IMR-90 (cell line): ENCODE data around the gene PLA2G2D.

Experiments
- CHD1 ChIP-seq: IDR thresholded peaks from 2 replicates; pipeline ENCODE4 v1.6.1; 2012; ENCODE audit warnings: low read depth, low read length, improper control_type of control experiment
- CTCF ChIP-seq: conservative IDR thresholded peaks from 2 replicates; pipeline ENCODE4 v1.5.1; 2012; ENCODE audit warnings: mild to moderate bottlenecking, low read depth, low read length, improper control_type of control experiment
- ELK1 ChIP-seq: fragments of 150-350 bp; IDR thresholded peaks from 2 replicates; pipeline ENCODE4 v1.6.1; 2016; ENCODE audit warnings: low read depth, mild to moderate bottlenecking, low read length, moderate library complexity, borderline replicate concordance
- FOS ChIP-seq: fragments of 150-350 bp; IDR thresholded peaks from 2 replicates; pipeline ENCODE4 v1.6.1; 2016; ENCODE audit warnings: low read depth, low read length
- MAFK ChIP-seq: IDR thresholded peaks from 2 replicates; pipeline ENCODE4 v1.6.1; 2012; ENCODE audit warnings: low read depth, low read length, improper control_type of control experiment
- MAZ ChIP-seq: IDR thresholded peaks from 2 replicates; pipeline ENCODE4 v1.6.1; 2012; ENCODE audit warnings: low read depth, mild to moderate bottlenecking, low read length, improper control_type of control experiment, moderate library complexity, borderline replicate concordance
- MXI1 ChIP-seq: IDR thresholded peaks from 2 replicates; pipeline ENCODE4 v1.6.1; 2012; ENCODE audit warnings: low read depth, mild to moderate bottlenecking, low read length, moderate library complexity, borderline replicate concordance
- POLR2A ChIP-seq: IDR thresholded peaks from 2 replicates; pipeline ENCODE4 v1.6.1; 2012; ENCODE audit warnings: mild to moderate bottlenecking, low read depth, low read length
- RAD21 ChIP-seq: IDR thresholded peaks from 2 replicates; pipeline ENCODE4 v1.6.1; 2012; ENCODE audit warnings: low read length, improper control_type of control experiment
- RCOR1 ChIP-seq: IDR thresholded peaks from 2 replicates; pipeline ENCODE4 v1.6.1; 2012; ENCODE audit warnings: mild to moderate bottlenecking, low read length, improper control_type of control experiment; ENCODE audit not compliant: insufficient replicate concordance
- RFX5 ChIP-seq: IDR thresholded peaks from 2 replicates; pipeline ENCODE4 v1.8.0; 2012; ENCODE audit warnings: low read depth, mild to moderate bottlenecking, low read length, moderate library complexity
- USF2 ChIP-seq: fragments of 150-350 bp; IDR thresholded peaks from 2 replicates; pipeline ENCODE4 v1.6.1; 2017; ENCODE audit warnings: mild to moderate bottlenecking, antibody characterized with exemption, low read length, low read depth

GRCh38 chr1:20090641-20091040 lies 28.7 kb downstream of the PLA2G2D start:
- no peak for TF ChIP-seq CTCF
- no peak for TF ChIP-seq POLR2A
- TF ChIP-seq MAZ = no peak
- TF ChIP-seq RAD21 = no peak
- TF ChIP-seq USF2 = no peak
- TF ChIP-seq CHD1 = no peak
- TF ChIP-seq RCOR1 = no peak
- TF ChIP-seq RFX5 = no peak
- TF ChIP-seq ELK1 = no peak
- TF ChIP-seq MAFK = no peak
- TF ChIP-seq FOS = no peak
- TF ChIP-seq MXI1 = no peak
